Measurements from ENCODE around the gene BTNL3. TPM values are rescaled to one million over a fixed set of nuclear protein-coding genes. Genes with fewer than 3 reads are reported as not detected.

The BTNL3 gene
- total and polyA plus RNA-seq, 9 of the 15 experiments (the other 6 are each of a cell fraction or from before 2014, with no cell fraction given): 0.03 to 0.44 (median 0.04) TPM; not detected in 4

DNA sequence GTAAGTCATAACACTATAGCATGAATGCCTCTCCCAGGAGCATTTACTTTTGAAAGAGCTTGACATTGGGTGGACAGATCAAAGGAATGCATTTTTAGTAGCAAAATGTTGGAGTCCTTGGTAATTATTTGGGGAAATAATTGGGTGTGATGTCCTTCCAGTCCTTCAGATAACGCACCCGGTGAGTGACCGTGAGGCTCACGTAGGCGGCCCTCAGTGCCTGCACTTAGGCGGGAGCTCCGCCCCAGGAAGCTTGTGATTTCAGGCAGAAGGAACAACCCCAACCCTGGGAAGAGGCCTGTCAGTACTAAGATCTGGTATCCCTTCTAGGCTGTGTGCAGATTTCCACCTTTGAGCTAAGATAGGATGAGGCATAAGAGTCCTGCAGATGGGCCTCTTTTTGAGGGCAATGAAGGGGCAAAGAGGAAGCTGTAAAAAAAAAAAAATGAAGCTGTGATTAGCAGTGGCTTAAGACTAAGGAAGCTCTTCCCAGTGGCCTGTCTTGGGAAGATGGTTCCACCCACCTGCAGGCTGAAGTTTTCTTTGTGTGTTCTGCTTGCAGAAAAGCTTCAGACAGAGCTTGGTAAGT, 66.3 kb downstream of the BTNL3 start (continued):
- TF ChIP-seq, protein P1, sequence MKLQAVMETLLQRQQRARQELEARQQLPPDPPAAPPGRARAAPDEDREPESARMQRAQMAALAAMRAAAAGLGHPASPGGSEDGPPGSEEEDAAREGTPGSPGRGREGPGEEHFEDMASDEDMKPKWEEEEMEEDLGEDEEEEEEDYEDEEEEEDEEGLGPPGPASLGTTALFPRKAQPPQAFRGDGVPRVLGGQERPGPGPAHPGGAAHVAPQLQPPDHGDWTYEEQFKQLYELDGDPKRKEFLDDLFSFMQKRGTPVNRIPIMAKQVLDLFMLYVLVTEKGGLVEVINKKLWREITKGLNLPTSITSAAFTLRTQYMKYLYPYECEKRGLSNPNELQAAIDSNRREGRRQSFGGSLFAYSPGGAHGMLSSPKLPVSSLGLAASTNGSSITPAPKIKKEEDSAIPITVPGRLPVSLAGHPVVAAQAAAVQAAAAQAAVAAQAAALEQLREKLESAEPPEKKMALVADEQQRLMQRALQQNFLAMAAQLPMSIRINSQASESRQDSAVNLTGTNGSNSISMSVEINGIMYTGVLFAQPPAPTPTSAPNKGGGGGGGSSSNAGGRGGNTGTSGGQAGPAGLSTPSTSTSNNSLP (IDR thresholded peaks at IDR 0.05; ENCODE audit: borderline replicate concordance, low read depth, low read length): no peak
- TF ChIP-seq NFE2L1 (tag; IDR thresholded peaks at IDR 0.05; ENCODE audit: borderline replicate concordance, low read depth): no peak
- TF ChIP-seq, protein P2, sequence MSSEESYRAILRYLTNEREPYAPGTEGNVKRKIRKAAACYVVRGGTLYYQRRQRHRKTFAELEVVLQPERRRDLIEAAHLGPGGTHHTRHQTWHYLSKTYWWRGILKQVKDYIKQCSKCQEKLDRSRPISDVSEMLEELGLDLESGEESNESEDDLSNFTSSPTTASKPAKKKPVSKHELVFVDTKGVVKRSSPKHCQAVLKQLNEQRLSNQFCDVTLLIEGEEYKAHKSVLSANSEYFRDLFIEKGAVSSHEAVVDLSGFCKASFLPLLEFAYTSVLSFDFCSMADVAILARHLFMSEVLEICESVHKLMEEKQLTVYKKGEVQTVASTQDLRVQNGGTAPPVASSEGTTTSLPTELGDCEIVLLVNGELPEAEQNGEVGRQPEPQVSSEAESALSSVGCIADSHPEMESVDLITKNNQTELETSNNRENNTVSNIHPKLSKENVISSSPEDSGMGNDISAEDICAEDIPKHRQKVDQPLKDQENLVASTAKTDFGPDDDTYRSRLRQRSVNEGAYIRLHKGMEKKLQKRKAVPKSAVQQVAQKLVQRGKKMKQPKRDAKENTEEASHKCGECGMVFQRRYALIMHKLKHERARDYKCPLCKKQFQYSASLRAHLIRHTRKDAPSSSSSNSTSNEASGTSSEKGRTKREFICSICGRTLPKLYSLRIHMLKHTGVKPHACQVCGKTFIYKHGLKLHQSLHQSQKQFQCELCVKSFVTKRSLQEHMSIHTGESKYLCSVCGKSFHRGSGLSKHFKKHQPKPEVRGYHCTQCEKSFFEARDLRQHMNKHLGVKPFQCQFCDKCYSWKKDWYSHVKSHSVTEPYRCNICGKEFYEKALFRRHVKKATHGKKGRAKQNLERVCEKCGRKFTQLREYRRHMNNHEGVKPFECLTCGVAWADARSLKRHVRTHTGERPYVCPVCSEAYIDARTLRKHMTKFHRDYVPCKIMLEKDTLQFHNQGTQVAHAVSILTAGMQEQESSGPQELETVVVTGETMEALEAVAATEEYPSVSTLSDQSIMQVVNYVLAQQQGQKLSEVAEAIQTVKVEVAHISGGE (CRISPR knock-in tag; IDR thresholded peaks at IDR 0.05): no peak
- peak; percentile 46; the same call in 1 of the 2 replicates for TF ChIP-seq CTBP1 (IDR thresholded peaks at IDR 0.05; ENCODE audit: borderline replicate concordance)
- no peak for TF ChIP-seq CCNT2 (IDR thresholded peaks at IDR 0.05; ENCODE audit: borderline replicate concordance, extremely low read depth, insufficient read length, low read depth, low read length)
- TF ChIP-seq, protein P3, sequence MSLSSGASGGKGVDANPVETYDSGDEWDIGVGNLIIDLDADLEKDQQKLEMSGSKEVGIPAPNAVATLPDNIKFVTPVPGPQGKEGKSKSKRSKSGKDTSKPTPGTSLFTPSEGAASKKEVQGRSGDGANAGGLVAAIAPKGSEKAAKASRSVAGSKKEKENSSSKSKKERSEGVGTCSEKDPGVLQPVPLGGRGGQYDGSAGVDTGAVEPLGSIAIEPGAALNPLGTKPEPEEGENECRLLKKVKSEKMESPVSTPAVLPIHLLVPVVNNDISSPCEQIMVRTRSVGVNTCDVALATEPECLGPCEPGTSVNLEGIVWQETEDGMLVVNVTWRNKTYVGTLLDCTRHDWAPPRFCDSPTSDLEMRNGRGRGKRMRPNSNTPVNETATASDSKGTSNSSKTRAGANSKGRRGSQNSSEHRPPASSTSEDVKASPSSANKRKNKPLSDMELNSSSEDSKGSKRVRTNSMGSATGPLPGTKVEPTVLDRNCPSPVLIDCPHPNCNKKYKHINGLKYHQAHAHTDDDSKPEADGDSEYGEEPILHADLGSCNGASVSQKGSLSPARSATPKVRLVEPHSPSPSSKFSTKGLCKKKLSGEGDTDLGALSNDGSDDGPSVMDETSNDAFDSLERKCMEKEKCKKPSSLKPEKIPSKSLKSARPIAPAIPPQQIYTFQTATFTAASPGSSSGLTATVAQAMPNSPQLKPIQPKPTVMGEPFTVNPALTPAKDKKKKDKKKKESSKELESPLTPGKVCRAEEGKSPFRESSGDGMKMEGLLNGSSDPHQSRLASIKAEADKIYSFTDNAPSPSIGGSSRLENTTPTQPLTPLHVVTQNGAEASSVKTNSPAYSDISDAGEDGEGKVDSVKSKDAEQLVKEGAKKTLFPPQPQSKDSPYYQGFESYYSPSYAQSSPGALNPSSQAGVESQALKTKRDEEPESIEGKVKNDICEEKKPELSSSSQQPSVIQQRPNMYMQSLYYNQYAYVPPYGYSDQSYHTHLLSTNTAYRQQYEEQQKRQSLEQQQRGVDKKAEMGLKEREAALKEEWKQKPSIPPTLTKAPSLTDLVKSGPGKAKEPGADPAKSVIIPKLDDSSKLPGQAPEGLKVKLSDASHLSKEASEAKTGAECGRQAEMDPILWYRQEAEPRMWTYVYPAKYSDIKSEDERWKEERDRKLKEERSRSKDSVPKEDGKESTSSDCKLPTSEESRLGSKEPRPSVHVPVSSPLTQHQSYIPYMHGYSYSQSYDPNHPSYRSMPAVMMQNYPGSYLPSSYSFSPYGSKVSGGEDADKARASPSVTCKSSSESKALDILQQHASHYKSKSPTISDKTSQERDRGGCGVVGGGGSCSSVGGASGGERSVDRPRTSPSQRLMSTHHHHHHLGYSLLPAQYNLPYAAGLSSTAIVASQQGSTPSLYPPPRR (CRISPR knock-in tag; IDR thresholded peaks at IDR 0.05; ENCODE audit: borderline replicate concordance): no peak
- TF ChIP-seq CBFA2T3 (IDR thresholded peaks at IDR 0.05): 0 out of 2 replicates have a peak, but pooled peaks have one; percentile 2
- no peak for TF ChIP-seq ZNF316 (IDR thresholded peaks at IDR 0.05)
- no peak for TF ChIP-seq TAF9B (IDR thresholded peaks at IDR 0.05; ENCODE audit: partially characterized antibody)
- TF ChIP-seq SP2 (IDR thresholded peaks at IDR 0.05; ENCODE audit: extremely low read depth, low read depth, low read length, poor library complexity, severe bottlenecking): no peak
- TF ChIP-seq ZNF561 (CRISPR knock-in tag; conservative IDR thresholded peaks at IDR 0.05): no peak
- TF ChIP-seq FOXA3 (CRISPR knock-in tag; conservative IDR thresholded peaks at IDR 0.05 in 1 of 2, IDR thresholded peaks at IDR 0.05 in 1 of 2): no peak
- TF ChIP-seq ZNF717 (CRISPR knock-in tag; IDR thresholded peaks at IDR 0.05): no peak
- TF ChIP-seq GATAD2B (IDR thresholded peaks at IDR 0.05; ENCODE audit: borderline replicate concordance): no peak
- no peak for TF ChIP-seq ETV5 (CRISPR knock-in tag; IDR thresholded peaks at IDR 0.05; ENCODE audit: low read depth)
- TF ChIP-seq PHB2 (IDR thresholded peaks at IDR 0.05; ENCODE audit: low read depth): no peak
- TF ChIP-seq MED1 (CRISPR knock-in tag; IDR thresholded peaks at IDR 0.05; ENCODE audit: borderline replicate concordance): no peak
- TF ChIP-seq ZNF12 (CRISPR knock-in tag; IDR thresholded peaks at IDR 0.05): no peak
